Measurements from ENCODE around the gene ZCCHC2.

The ZCCHC2 gene

GRCh38 chr18:62497190-62497772 lies 25.5 kb upstream of the ZCCHC2 start:
- Histone ChIP-seq H3K9me3 (replicated peaks; ENCODE audit: low read length) (no peaks in the 10 kb centered on the region), H3K4me2 (ENCODE audit: low read length) (no peak overlapping the region), H3K4me1 (ENCODE audit: control insufficient read depth, insufficient read depth, low read length) (no peaks in the 10 kb centered on the region), H3K4me3 (ENCODE audit: low read length) (no peak overlapping the region), H3K36me3 (ENCODE audit: insufficient read depth, low read length) (no peaks in the 10 kb centered on the region), H3K9ac (ENCODE audit: low read depth, low read length) (no peak overlapping the region), H3K27me3 (ENCODE audit: control insufficient read depth, insufficient read depth, low read length) (peaks cover 33% of the 10 kb centered on the region)

- H3K36me3 ChIP-seq (ENCODE audit: insufficient read depth, low read length): no peaks in the 10 kb centered on the region
- no peak overlapping the region for H3K4me2 ChIP-seq (ENCODE audit: low read length)
- peaks cover 28% of the 10 kb centered on the region for H3K27me3 ChIP-seq (ENCODE audit: control insufficient read depth, insufficient read depth, low read length)
- no peaks in the 10 kb centered on the region for H3K9me3 ChIP-seq (replicated peaks; ENCODE audit: low read length)
- H3K9ac ChIP-seq (ENCODE audit: low read depth, low read length): no peak overlapping the region
- H3K4me3 ChIP-seq (ENCODE audit: low read length): no peak overlapping the region
- no peaks in the 10 kb centered on the region for H3K4me1 ChIP-seq (ENCODE audit: control insufficient read depth, insufficient read depth, low read length)
These were observed 24.1 kb upstream of the ZCCHC2 start for GRCh38 chr18:62498616-62499262.

- no peak overlapping the region for H3K4me2 ChIP-seq (ENCODE audit: low read length)
- no peaks in the 10 kb centered on the region for H3K9me3 ChIP-seq (replicated peaks; ENCODE audit: low read length)
- peaks cover 26% of the 10 kb centered on the region for H3K27me3 ChIP-seq (ENCODE audit: control insufficient read depth, insufficient read depth, low read length)
- no peaks in the 10 kb centered on the region for H3K4me1 ChIP-seq (ENCODE audit: control insufficient read depth, insufficient read depth, low read length)
- H3K4me3 ChIP-seq (ENCODE audit: low read length): no peak overlapping the region
- H3K36me3 ChIP-seq (ENCODE audit: insufficient read depth, low read length): no peaks in the 10 kb centered on the region
- no peak overlapping the region for H3K9ac ChIP-seq (ENCODE audit: low read depth, low read length)
These were observed 23.6 kb upstream of the ZCCHC2 start for GRCh38 chr18:62499263-62499650.

- H3K4me3 ChIP-seq (ENCODE audit: low read length): no peak overlapping the region
These were observed 22.7 kb upstream of the ZCCHC2 start for GRCh38 chr18:62500174-62500573.

GRCh38 chr18:62500966-62501591 lies 21.7 kb upstream of the ZCCHC2 start:
- Histone ChIP-seq H3K9ac (ENCODE audit: low read depth, low read length) (no peak overlapping the region), H3K36me3 (ENCODE audit: insufficient read depth, low read length) (no peaks in the 10 kb centered on the region), H3K4me1 (ENCODE audit: control insufficient read depth, insufficient read depth, low read length) (no peaks in the 10 kb centered on the region), H3K4me2 (ENCODE audit: low read length) (no peak overlapping the region), H3K9me3 (replicated peaks; ENCODE audit: low read length) (no peaks in the 10 kb centered on the region), H3K4me3 (ENCODE audit: low read length) (no peak overlapping the region), H3K27me3 (ENCODE audit: control insufficient read depth, insufficient read depth, low read length) (peaks cover 26% of the 10 kb centered on the region)

More at GRCh38 chr18:62500174-62500573, 22.7 kb upstream of the ZCCHC2 start:
- Histone ChIP-seq H3K4me1 (ENCODE audit: control insufficient read depth, insufficient read depth, low read length) (no peaks in the 10 kb centered on the region), H3K9me3 (replicated peaks; ENCODE audit: low read length) (no peaks in the 10 kb centered on the region), H3K36me3 (ENCODE audit: insufficient read depth, low read length) (no peaks in the 10 kb centered on the region), H3K4me2 (ENCODE audit: low read length) (no peak overlapping the region), H3K27me3 (ENCODE audit: control insufficient read depth, insufficient read depth, low read length) (peaks cover 26% of the 10 kb centered on the region), H3K9ac (ENCODE audit: low read depth, low read length) (no peak overlapping the region)

GRCh38 chr18:62505669-62506494 lies 16.9 kb upstream of the ZCCHC2 start:
- Histone ChIP-seq H3K9ac (ENCODE audit: low read depth, low read length) (peak overlapping the region; percentile 47), H3K4me2 (ENCODE audit: low read length) (peak overlapping the region; percentile 79), H3K4me3 (ENCODE audit: low read length) (peak overlapping the region; percentile 64), H3K36me3 (ENCODE audit: insufficient read depth, low read length) (no peaks in the 10 kb centered on the region), H3K9me3 (replicated peaks; ENCODE audit: low read length) (no peaks in the 10 kb centered on the region), H3K27me3 (ENCODE audit: control insufficient read depth, insufficient read depth, low read length) (no peaks in the 10 kb centered on the region), H3K4me1 (ENCODE audit: control insufficient read depth, insufficient read depth, low read length) (no peaks in the 10 kb centered on the region)

- peak overlapping the region; percentile 79 for H3K4me2 ChIP-seq (ENCODE audit: low read length)
- no peaks in the 10 kb centered on the region for H3K4me1 ChIP-seq (ENCODE audit: control insufficient read depth, insufficient read depth, low read length)
- no peaks in the 10 kb centered on the region for H3K27me3 ChIP-seq (ENCODE audit: control insufficient read depth, insufficient read depth, low read length)
- no peaks in the 10 kb centered on the region for H3K36me3 ChIP-seq (ENCODE audit: insufficient read depth, low read length)
- no peaks in the 10 kb centered on the region for H3K9me3 ChIP-seq (replicated peaks; ENCODE audit: low read length)
- peak overlapping the region; percentile 64 for H3K4me3 ChIP-seq (ENCODE audit: low read length)
- peak overlapping the region; percentile 47 for H3K9ac ChIP-seq (ENCODE audit: low read depth, low read length)
These were observed 16.2 kb upstream of the ZCCHC2 start for GRCh38 chr18:62506495-62507143.

GRCh38 chr18:62509779-62510178 lies 13.0 kb upstream of the ZCCHC2 start:
- Histone ChIP-seq H3K9me3 (replicated peaks; ENCODE audit: low read length) (no peaks in the 10 kb centered on the region), H3K27me3 (ENCODE audit: control insufficient read depth, insufficient read depth, low read length) (no peaks in the 10 kb centered on the region), H3K4me2 (ENCODE audit: low read length) (no peak overlapping the region), H3K36me3 (ENCODE audit: insufficient read depth, low read length) (no peaks in the 10 kb centered on the region), H3K9ac (ENCODE audit: low read depth, low read length) (no peak overlapping the region), H3K4me3 (ENCODE audit: low read length) (no peak overlapping the region), H3K4me1 (ENCODE audit: control insufficient read depth, insufficient read depth, low read length) (no peaks in the 10 kb centered on the region)

- peaks cover under 1% of the 10 kb centered on the region for H3K27me3 ChIP-seq (ENCODE audit: control insufficient read depth, insufficient read depth, low read length)
- H3K4me3 ChIP-seq (ENCODE audit: low read length): no peak overlapping the region
- H3K36me3 ChIP-seq (ENCODE audit: insufficient read depth, low read length): no peaks in the 10 kb centered on the region
- no peak overlapping the region for H3K9ac ChIP-seq (ENCODE audit: low read depth, low read length)
- H3K9me3 ChIP-seq (replicated peaks; ENCODE audit: low read length): no peaks in the 10 kb centered on the region
- no peak overlapping the region for H3K4me2 ChIP-seq (ENCODE audit: low read length)
- H3K4me1 ChIP-seq (ENCODE audit: control insufficient read depth, insufficient read depth, low read length): no peaks in the 10 kb centered on the region
These were observed 12.0 kb upstream of the ZCCHC2 start for GRCh38 chr18:62510789-62511188.

GRCh38 chr18:62512532-62512931 lies 10.3 kb upstream of the ZCCHC2 start:
- Histone ChIP-seq H3K4me2 (ENCODE audit: low read length) (no peak overlapping the region), H3K36me3 (ENCODE audit: insufficient read depth, low read length) (no peaks in the 10 kb centered on the region), H3K4me1 (ENCODE audit: control insufficient read depth, insufficient read depth, low read length) (no peaks in the 10 kb centered on the region), H3K9ac (ENCODE audit: low read depth, low read length) (no peak overlapping the region), H3K9me3 (replicated peaks; ENCODE audit: low read length) (no peaks in the 10 kb centered on the region), H3K27me3 (ENCODE audit: control insufficient read depth, insufficient read depth, low read length) (peaks cover 6% of the 10 kb centered on the region), H3K4me3 (ENCODE audit: low read length) (no peak overlapping the region)

GRCh38 chr18:62512996-62513395 lies 9.8 kb upstream of the ZCCHC2 start:
- H3K27me3 ChIP-seq (ENCODE audit: control insufficient read depth, insufficient read depth, low read length): peaks cover 6% of the 10 kb centered on the region
- no peaks in the 10 kb centered on the region for H3K9me3 ChIP-seq (replicated peaks; ENCODE audit: low read length)
- H3K36me3 ChIP-seq (ENCODE audit: insufficient read depth, low read length): no peaks in the 10 kb centered on the region
- no peak overlapping the region for H3K4me2 ChIP-seq (ENCODE audit: low read length)
- no peak overlapping the region for H3K4me3 ChIP-seq (ENCODE audit: low read length)
- no peak overlapping the region for H3K9ac ChIP-seq (ENCODE audit: low read depth, low read length)
- H3K4me1 ChIP-seq (ENCODE audit: control insufficient read depth, insufficient read depth, low read length): no peaks in the 10 kb centered on the region

Measured in skeletal muscle satellite cell (primary cell).